Activated naive CD4-positive, alpha-beta T cell treated with Interleukin-2 at 50 U/mL for 16 hours (primary cell): ENCODE data around the gene SFMBT1.
"Not testable (repeated sequence)": the region's sequence is repeated elsewhere in the genome, so short reads cannot be mapped to it uniquely, and the experiment has no call there.

Source experiments
- DNase-seq: peaks from one replicate; pipeline ENCODE4 v3.0.0-alpha.2; 2020

SFMBT1 gene

GRCh38 chr3:53035825-53036619 lies 9.9 kb downstream of the SFMBT1 start:
- DNase-seq: no peak

DNA sequence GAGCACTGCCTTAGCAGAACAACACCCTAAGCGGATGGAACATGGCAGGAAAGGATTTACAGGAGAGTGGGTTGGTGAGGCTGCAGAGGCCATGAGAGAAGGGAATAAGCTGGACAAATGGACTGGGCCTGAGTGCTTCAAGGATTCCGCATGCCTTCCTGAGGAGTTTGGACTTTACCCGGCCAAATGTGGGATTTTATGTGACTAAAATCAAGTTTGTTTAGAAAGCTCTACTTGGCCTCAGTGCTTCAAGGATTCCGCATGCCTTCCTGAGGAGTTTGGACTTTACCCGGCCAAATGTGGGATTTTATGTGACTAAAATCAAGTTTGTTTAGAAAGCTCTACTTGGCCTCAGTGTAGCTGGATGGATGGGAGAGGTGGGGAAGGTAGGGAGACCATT lies 10.9 kb downstream of the SFMBT1 start:
- DNase-seq: not testable (repeated sequence)

- DNase-seq: not testable (repeated sequence)
Observed at GRCh38 chr3:53034411-53034810, 11.5 kb downstream of the SFMBT1 start.

GRCh38 chr3:53032609-53033008 lies 13.3 kb downstream of the SFMBT1 start:
- DNase-seq: no peak

GRCh38 chr3:53030619-53031449 lies 15.0 kb downstream of the SFMBT1 start:
- DNase-seq: peak; percentile 48

- no peak for DNase-seq
Observed at GRCh38 chr3:53028641-53029040, 17.2 kb downstream of the SFMBT1 start.

GRCh38 chr3:53027254-53027844 lies 18.5 kb downstream of the SFMBT1 start:
- DNase-seq: no peak

- DNase-seq: no peak
Observed at GRCh38 chr3:53026382-53027162, 19.3 kb downstream of the SFMBT1 start.

GRCh38 chr3:53024315-53024714 lies 21.6 kb downstream of the SFMBT1 start:
- DNase-seq: no peak

DNA sequence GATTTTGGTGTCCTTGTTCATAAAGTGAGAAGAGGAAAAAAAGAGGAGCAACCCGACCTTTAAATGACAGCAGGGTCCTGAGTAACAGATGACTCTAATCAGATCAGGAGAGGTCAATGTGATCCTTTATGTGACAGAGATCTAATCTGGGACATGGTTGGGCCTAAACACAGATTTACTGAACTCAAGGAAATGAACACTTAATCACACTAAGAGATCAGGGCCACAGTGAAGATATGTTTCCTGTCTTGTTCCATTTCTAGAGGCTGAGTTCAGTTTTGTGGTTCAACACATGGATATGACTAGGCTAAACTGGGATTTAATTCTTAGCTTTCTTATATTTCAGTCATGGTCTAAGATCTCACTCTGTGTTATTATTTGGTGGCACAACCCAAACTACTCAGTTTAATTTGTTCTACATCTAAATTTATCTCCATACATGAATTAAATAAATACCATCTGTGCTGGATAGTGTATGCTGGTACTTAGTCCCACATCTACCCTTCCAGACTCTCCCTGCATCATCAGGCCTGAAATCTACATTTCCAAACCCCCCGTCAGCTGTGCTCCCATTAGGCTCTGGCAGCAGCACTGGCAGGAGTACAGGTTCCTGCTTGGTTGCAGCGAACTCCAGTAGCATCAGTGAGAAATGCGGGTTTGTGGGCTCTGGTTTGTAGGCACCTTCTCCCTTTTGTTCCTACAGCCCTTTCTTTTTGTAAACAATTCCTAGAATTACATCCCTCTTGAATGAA lies 22.6 kb downstream of the SFMBT1 start:
- DNase-seq: no peak

DNA sequence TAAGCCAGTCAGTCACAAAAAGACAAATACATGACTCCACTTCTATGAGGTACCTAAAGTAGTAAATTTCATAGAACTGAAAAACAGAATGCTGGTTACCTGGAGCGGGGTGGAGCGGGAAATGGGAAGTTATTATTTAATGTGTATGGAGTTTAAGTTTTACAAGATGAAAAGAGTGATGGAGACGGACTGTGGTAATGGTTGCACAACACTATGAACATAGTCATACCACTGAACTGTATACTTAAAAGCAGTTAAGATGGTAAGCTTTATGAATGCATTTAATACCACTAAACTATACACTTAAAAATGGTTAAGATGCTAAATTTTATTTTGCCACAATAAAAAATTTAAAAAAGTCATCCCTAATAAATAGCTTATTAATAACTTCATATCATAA lies 23.2 kb downstream of the SFMBT1 start:
- no peak for DNase-seq

DNA sequence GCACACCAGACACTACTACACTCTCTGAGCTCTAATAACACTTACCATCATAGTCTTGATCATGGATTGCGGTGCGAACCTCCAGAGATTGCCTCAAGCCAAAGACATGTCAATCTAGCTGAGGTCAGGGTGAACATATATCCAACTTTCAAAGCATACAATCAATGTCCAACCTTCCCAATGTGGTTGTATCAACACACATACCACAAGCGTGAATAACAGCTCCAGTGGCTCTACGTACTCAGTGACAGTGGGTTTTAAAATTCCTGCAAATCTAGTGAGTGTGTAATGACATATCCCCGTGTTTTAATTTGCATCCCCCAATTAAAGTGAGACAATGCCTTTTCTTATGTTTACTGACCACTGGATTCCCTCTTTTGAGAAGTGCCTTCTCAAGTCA lies 29.6 kb downstream of the SFMBT1 start:
- no peak for DNase-seq

DNA sequence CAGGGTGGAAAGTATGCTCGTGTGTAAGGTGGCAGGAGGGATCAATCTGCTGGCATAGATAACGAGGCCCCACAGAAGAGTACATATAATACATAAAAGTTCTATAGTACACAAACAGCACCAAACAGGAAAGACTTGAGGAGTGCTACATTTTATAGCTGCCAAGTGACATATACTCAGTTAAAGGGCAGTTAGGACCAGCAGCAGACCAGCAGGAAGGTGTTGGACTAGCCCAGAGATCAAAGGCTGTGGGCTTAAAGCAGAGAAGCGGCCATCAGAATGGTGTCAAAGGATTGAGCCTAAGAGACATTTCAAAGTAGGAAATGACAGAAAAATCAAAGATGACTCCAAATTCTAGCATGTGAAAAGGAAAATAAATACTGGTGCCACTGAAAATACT lies 34.5 kb downstream of the SFMBT1 start:
- no peak for DNase-seq

- no peak for DNase-seq
Observed at GRCh38 chr3:53009826-53010539, 35.9 kb downstream of the SFMBT1 start.

- DNase-seq: no peak
Observed at GRCh38 chr3:53008932-53009331, 36.9 kb downstream of the SFMBT1 start.

DNA sequence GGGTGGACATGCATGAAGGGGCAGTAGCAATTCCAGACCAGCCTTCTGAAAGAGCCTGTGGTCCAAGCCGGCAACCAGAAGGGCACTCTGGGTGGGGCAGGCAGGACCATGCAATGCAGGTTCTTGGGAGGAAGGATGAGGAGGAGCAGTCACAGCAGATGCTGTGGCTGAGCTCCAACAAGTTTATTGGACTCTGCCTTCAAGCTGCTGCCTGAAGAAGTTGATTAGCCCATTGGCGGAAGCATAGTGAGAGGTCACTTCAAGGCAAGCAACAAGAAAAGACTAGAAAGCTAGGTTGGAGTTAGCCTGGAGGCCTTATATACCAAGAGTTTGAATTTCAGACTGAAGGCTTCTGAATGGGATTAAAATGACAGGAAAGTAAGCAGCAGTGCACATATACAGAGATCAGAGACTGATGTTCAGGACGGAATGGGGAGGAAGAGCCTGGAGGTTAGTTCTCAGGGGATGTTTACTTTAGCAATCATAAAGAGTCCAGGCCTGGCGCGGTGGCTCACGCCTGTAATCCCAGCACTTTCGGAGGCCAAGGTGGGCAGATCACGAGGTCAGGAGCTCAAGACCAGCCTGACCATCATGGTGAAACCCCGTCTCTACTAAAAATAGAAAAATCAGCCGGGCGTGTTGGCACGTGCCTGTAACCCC lies 39.9 kb downstream of the SFMBT1 start:
- no peak for DNase-seq

- no peak for DNase-seq
Observed at GRCh38 chr3:53005338-53005737, 40.5 kb downstream of the SFMBT1 start.

DNA sequence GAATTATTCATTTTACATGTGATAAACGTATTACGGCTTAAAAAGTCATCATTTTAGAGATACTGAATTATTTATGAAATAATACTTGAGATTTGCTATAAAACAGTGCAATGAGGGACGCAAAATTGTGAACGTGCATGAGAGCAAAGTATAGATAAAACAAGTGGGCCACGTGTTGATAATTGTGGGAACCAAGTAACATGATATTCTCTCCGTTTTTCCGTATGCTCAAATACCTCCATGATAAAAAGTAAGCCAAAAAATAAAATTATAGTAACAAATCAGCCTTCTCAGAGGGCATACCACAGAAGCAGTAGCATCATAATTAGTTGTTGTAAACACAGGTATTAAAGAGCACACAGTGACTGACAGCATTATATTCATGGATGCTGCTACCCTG lies 42.6 kb downstream of the SFMBT1 start:
- DNase-seq: no peak

DNA sequence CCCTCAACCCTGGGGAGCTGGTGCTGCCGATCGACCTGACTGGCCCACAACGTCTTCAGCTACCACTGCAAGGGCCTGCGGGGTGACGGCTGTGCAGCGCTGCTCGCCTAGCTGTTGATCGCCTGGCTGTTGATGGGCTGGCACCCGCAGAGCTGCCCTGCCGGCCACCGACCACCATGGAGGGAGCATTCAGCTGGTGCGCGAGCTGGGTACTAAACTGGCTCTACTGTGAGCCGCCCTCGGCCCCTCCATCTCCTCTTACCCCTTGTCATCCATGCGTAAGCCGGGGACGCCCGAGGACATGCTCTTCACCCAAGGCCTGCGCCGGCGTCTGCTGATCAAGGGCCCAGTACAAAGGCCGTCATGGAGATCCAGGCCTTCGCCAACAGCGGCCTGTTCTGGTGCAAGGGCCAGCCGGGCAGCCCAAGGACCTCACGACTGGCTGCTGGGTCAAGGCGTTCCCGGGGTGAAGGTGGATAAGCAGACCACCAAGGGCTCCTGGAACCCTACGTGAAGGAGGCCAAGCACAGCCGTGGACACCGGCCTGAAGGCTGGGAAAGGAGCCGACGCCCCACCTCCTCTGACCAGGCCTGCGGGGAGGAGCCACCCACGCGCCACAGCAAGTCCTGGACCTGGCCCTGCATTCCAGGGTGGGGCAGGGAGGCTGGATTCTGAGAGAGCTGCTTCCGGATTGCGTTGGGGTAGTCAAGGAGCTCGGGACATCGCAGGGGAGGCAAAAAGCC lies 46.9 kb downstream of the SFMBT1 start:
- no peak for DNase-seq

DNA sequence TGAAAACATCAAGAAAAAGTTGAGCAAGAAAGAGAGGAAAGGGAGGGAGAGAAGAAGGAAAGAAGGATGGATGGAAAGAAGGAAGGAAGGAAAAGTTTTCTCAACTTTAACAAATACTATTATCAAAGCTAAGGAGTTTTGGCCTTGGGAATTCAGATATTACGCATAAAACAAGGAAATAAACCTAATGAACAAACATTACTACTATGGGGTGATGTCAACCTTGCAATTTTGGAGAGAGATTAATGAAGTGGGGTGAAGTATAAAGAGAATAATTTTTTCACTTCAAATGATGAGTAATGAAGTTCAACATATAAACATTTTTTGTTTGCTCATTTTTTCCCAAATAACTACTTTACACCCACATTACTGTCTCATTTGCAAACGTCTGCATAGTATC lies 55.2 kb downstream of the SFMBT1 start:
- no peak for DNase-seq
